Heart left ventricle (tissue), 16 donors: ENCODE results near the gene ERRFI1. TPM values are rescaled to one million over a fixed set of nuclear protein-coding genes. Genes with fewer than 3 reads are reported as not detected.
"Not testable (repeated sequence)": the region's sequence is repeated elsewhere in the genome, so short reads cannot be mapped to it uniquely, and the experiment has no call there.

Experiments used
- ATAC-seq, 4 donors: fragments of 200-7000 bp; cut with Tn5 transposase; one replicate each; pipeline ENCODE4 v1.9.1; 2020 to 2022; ENCODE audit warnings: moderate library complexity in 4 of 4, mild to moderate bottlenecking in 3 of 4, moderate number of reproducible peaks in 1 of 4
- DNase-seq, 5 donors: peaks; one replicate each; pipeline ENCODE4 v3.0.0-alpha.2; 2020
- H3K27ac ChIP-seq, 12 donors: fragments of 200-600 bp; sonication (generic) in 4 of 12; one replicate each; pipeline versions ENCODE4 v1.5.0 to v1.8.0; 2016 to 2022; ENCODE audit warnings: mild to moderate bottlenecking in 2 of 12
- H3K27me3 ChIP-seq, 9 donors: fragments of 200-600 bp; sonication (generic) in 2 of 9; one replicate each; pipeline versions ENCODE4 v1.5.1 to v1.8.0; 2016 to 2022; ENCODE audit warnings: mild to moderate bottlenecking in 3 of 9
- H3K36me3 ChIP-seq, 9 donors: fragments of 200-600 bp; sonication (generic) in 2 of 9; one replicate each; pipeline versions ENCODE4 v1.5.0 to v1.8.0; 2018 to 2022; ENCODE audit warnings: mild to moderate bottlenecking in 2 of 9
- H3K4me1 ChIP-seq, 12 donors: fragments of 200-600 bp; sonication (generic) in 4 of 12; one replicate each; pipeline versions ENCODE4 v1.5.0 to v1.8.0; 2016 to 2022; ENCODE audit warnings: mild to moderate bottlenecking in 3 of 12
- H3K4me3 ChIP-seq, 12 donors: fragments of 200-600 bp; sonication (generic) in 4 of 12; one replicate each; pipeline versions ENCODE4 v1.5.0 to v1.8.0; 2017 to 2022; ENCODE audit warnings: mild to moderate bottlenecking in 9 of 12, moderate library complexity in 4 of 12
- H3K9me3 ChIP-seq, 12 donors: fragments of 200-600 bp; sonication (generic) in 4 of 12; one replicate each; pipeline versions ENCODE4 v1.5.0 to v1.8.0; 2016 to 2022; ENCODE audit warnings: mild to moderate bottlenecking in 1 of 12
- CTCF ChIP-seq, 12 donors: fragments of 200-600 bp; sonication (generic) in 4 of 12; IDR thresholded peaks; one replicate each; pipeline versions ENCODE4 v1.5.0 to v1.8.0; 2018 to 2022; ENCODE audit warnings: antibody characterized with exemption in 12 of 12, mild to moderate bottlenecking in 5 of 12
- POLR2A ChIP-seq, 2 donors: fragments of 450-650 bp; IDR thresholded peaks; one replicate each; pipeline ENCODE4 v1.6.1; 2017; ENCODE audit warnings: antibody characterized with exemption in 2 of 2, mild to moderate bottlenecking in 2 of 2, moderate library complexity in 2 of 2
- WGBS, 4 donors: extraction: QIAGEN DNeasy Blood & Tissue Kit in 2 of 4; methylation state at CpG; one replicate each; pipeline versions ENCODE4 v1.1.5 to v1.1.7; 2013 to 2018; 5-methylcytosine and 5-hydroxymethylcytosine counted together
- intact Hi-C, 10 donors: fragments of 100-400 bp; cut with DNase I; formaldehyde crosslinking; loops; one replicate each; pipeline versions ENCODE4 v1.11.1 to v1.14.2; 2022
- polyA plus RNA-seq, 2 donors: library from polyadenylated mRNA; stranded (reverse); fragments of 200-250 nt; gene quantifications; one replicate each; pipeline ENCODE4 v1.2.3, GENCODE V29; 2013
- total RNA-seq, 9 donors: library from RNA; depleted of rRNA in 2 of 9; stranded (reverse); fragments of >200 nt in 2 of 9; fragmentation: NEBNext Ultra II Directional in 3 of 9; extraction: Animal tissue kit (Norgen Biotek cat#: 25700) in 3 of 9; gene quantifications; one replicate each; pipeline versions ENCODE4 v1.1.0 to v1.2.4, GENCODE V29; 2016 to 2023
- donor health status: ischemic (EF 13 %, LVEDD 7.1; RV severe dilation, severe dysfunction).
- donor health status: healthy with polysubstance abuse.
- donor health status: DM: no; HTN: yes; CAD: no.
- donor health status: DM: no; HTN: no; CAD: no.
- donor health status: ischemic (EF 25% LVEDD 6.9; RV normal size, moderate dysfunction).
- donor health status: ischemic (EF 25% LVEDD 5.7; RV mildly dilated, moderate dysfunction).
- donor health status: healthy.
- donor health status: DM: yes; HTN: yes; CAD: no.
- donor health status: ischemic (EF 35%, LVEDD 5.7; RV mildly dilated, moderate dysfunction).
- donor health status: nonischemic (EF 11% LVEDD 7.7; RV severe dilation, severe dysfunction).
- donor health status: DM: yes; HTN: yes; CAD: no.
- donor health status: PGD.
- donor health status: ischemic (EF 29% LVEDD 5.4; RV normal size, mild dysfunction).
- donor health status: nonischemic (EF 23%, LVEDD 6.1; RV moderate dilation, normal function).

ERRFI1 gene
- total and polyA plus RNA-seq, 11 donors: 3.8 to 26.0 (median 12.0) TPM

GRCh38 chr1:7967196-7967595 lies 58.9 kb downstream of the ERRFI1 start:
- TF ChIP-seq CTCF (IDR thresholded peaks at IDR 0.05): no peak
- H3K4me3 ChIP-seq: no peak overlapping the region
- ATAC-seq (no peak), DNase-seq (no peak)
- no peak overlapping the region for H3K27ac ChIP-seq
- no peaks in the 10 kb centered on the region for H3K27me3 ChIP-seq
- peaks cover 0 to 95% (median 91%) of the 10 kb centered on the region in 9 donors for H3K36me3 ChIP-seq
- no peaks in the 10 kb centered on the region for H3K9me3 ChIP-seq
- peaks cover 0 to 45% (median 14%) of the 10 kb centered on the region in 12 donors for H3K4me1 ChIP-seq
- WGBS, 4 donors: 22 to 54% (median 50%) methylated on average over 1 of the region's 1 CpG
- intact Hi-C loops: no loop called here

- DNase-seq (no peak), ATAC-seq (no peak)
- H3K4me1 ChIP-seq: peaks cover 0 to 55% (median 22%) of the 10 kb centered on the region in 12 donors
- no peak overlapping the region for H3K27ac ChIP-seq
- TF ChIP-seq CTCF (IDR thresholded peaks at IDR 0.05) (no peak), POLR2A (IDR thresholded peaks at IDR 0.05) (no peak)
- H3K4me3 ChIP-seq: no peak overlapping the region
- H3K9me3 ChIP-seq: no peaks in the 10 kb centered on the region
- WGBS, 4 donors: 82 to 89% (median 85%) methylated on average over 3 of the region's 3 CpGs
- H3K27me3 ChIP-seq: no peaks in the 10 kb centered on the region
- H3K36me3 ChIP-seq: peaks cover 0 to 68% (median 64%) of the 10 kb centered on the region in 9 donors
- intact Hi-C loops: no loop called here
Measured at GRCh38 chr1:7964476-7964875, 61.6 kb downstream of the ERRFI1 start.

- intact Hi-C loops, ATAC-seq, H3K4me3 ChIP-seq, H3K27me3 ChIP-seq, H3K9me3 ChIP-seq, H3K27ac ChIP-seq, DNase-seq: not testable (repeated sequence)
- 71 to 82% (median 79%) methylated on average over 7 of the region's 7 CpGs for WGBS, 4 donors
- peaks cover 0 to 61% (median 58%) of the 10 kb centered on the region in 9 donors for H3K36me3 ChIP-seq
- peaks cover 0 to 55% (median 22%) of the 10 kb centered on the region in 12 donors for H3K4me1 ChIP-seq
Measured at GRCh38 chr1:7963841-7964240, 62.3 kb downstream of the ERRFI1 start.

- ATAC-seq, H3K4me3 ChIP-seq, H3K9me3 ChIP-seq, H3K27ac ChIP-seq, intact Hi-C loops, DNase-seq, H3K27me3 ChIP-seq: not testable (repeated sequence)
- Histone ChIP-seq H3K36me3 (peaks cover 0 to 57% (median 54%) of the 10 kb centered on the region in 9 donors), H3K4me1 (peaks cover 0 to 55% (median 22%) of the 10 kb centered on the region in 12 donors)
- 97% methylated on average over 12 of the region's 12 CpGs for WGBS, 4 donors
Measured at GRCh38 chr1:7963378-7963730, 62.8 kb downstream of the ERRFI1 start.

GRCh38 chr1:7962636-7963377 lies 63.3 kb downstream of the ERRFI1 start:
- TF ChIP-seq POLR2A (IDR thresholded peaks at IDR 0.05): no peak
- no peak for TF ChIP-seq CTCF (IDR thresholded peaks at IDR 0.05)
- no peak for DNase-seq
- no peak for ATAC-seq
- Histone ChIP-seq H3K4me1 (peaks cover 0 to 55% (median 22%) of the 10 kb centered on the region in 12 donors), H3K4me3 (peak overlapping the region in 10 of 12 donors; percentile 58 to 86 (median 74)), H3K9me3 (no peaks in the 10 kb centered on the region), H3K27ac (peak overlapping the region in 4 of 12 donors; percentile 90 to 96 (median 94)), H3K27me3 (no peaks in the 10 kb centered on the region), H3K36me3 (peaks cover 0 to 51% (median 49%) of the 10 kb centered on the region in 9 donors)
- 87 to 89% (median 88%) methylated on average over 11 of the region's 11 CpGs for WGBS, 4 donors
- intact Hi-C loops: no loop called here
